Sigmoid colon (tissue), 7 donors: ENCODE results near the gene CORO2B. TPM values are rescaled to one million over a fixed set of nuclear protein-coding genes. Genes with fewer than 3 reads are reported as not detected.

Experiments
- DNase-seq: peaks from one replicate; pipeline ENCODE4 v3.0.0-alpha.2; 2019
- H3K27ac ChIP-seq, 4 donors: fragments of 200-600 bp; sonication (generic); one replicate each; pipeline ENCODE4 v1.5.1; 2016 to 2019; ENCODE audit warnings: mild to moderate bottlenecking in 1 of 4
- H3K27me3 ChIP-seq, 3 donors: fragments of 200-600 bp; sonication (generic); one replicate each; pipeline ENCODE4 v1.5.1; 2019; ENCODE audit warnings: mild to moderate bottlenecking in 1 of 3
- H3K36me3 ChIP-seq, 4 donors: fragments of 200-600 bp; sonication (generic); one replicate each; pipeline ENCODE4 v1.5.1; 2016 to 2019
- H3K4me1 ChIP-seq, 4 donors: fragments of 200-600 bp; sonication (generic); one replicate each; pipeline ENCODE4 v1.5.1; 2017 to 2019
- H3K4me3 ChIP-seq, 4 donors: fragments of 200-600 bp; sonication (generic); one replicate each; pipeline ENCODE4 v1.5.1; 2017 to 2019; ENCODE audit warnings: mild to moderate bottlenecking in 2 of 4, moderate library complexity in 1 of 4
- H3K9me3 ChIP-seq, 4 donors: fragments of 200-600 bp in 3 of 4; sonication (generic) in 3 of 4; one replicate each; pipeline versions ENCODE4 v1.5.1 to v1.6.1; 2013 to 2019
- CTCF ChIP-seq, 4 experiments: fragments of 450-650 bp in 3 of 4; fragments of 200-600 bp in 1 of 4; IDR thresholded peaks; one replicate each; pipeline ENCODE4 v1.5.1; 2016 to 2019; ENCODE audit warnings: antibody characterized with exemption in 4 of 4, mild to moderate bottlenecking in 3 of 4, moderate library complexity in 2 of 4
- EP300 ChIP-seq, 4 donors: sonication (generic); formaldehyde crosslinking; IDR thresholded peaks; one replicate each; pipeline ENCODE4 v1.6.1; 2017; ENCODE audit warnings: antibody characterized with exemption in 4 of 4
- POLR2A ChIP-seq, 2 donors: fragments of 450-650 bp; IDR thresholded peaks; one replicate each; pipeline ENCODE4 v1.6.1; 2016; ENCODE audit warnings: antibody characterized with exemption in 2 of 2, mild to moderate bottlenecking in 2 of 2, moderate library complexity in 2 of 2
- POLR2AphosphoS5 ChIP-seq, 4 donors: sonication (generic); formaldehyde crosslinking; IDR thresholded peaks; one replicate each; pipeline ENCODE4 v1.6.1; 2017; ENCODE audit warnings: antibody characterized with exemption in 4 of 4
- WGBS, 2 donors: extraction: QIAGEN DNeasy Blood & Tissue Kit; methylation state at CpG; one replicate each; pipeline ENCODE4 v1.1.7; 2013; 5-methylcytosine and 5-hydroxymethylcytosine counted together
- intact Hi-C: fragments of 100-400 bp; cut with DNase I; formaldehyde crosslinking; loops from one replicate; pipeline ENCODE4 v1.15.1; 2023
- polyA plus RNA-seq, 3 donors: library from polyadenylated mRNA; stranded (reverse); fragments of 200-250 nt; gene quantifications; one replicate each; pipeline ENCODE4 v1.2.3, GENCODE V29; 2013
- total RNA-seq, 4 donors: library from RNA; depleted of rRNA; stranded (reverse); fragments of >200 nt; gene quantifications; one replicate each; pipeline ENCODE4 v1.1.0, GENCODE V29; 2016
- donor health status: healthy with polysubstance abuse.
- donor health status: Bipolar disorder and iron deficiency.
- donor health status: healthy.

The CORO2B gene
- total and polyA plus RNA-seq, 7 donors = 0.46 to 3.9 (median 3.1) TPM

GRCh38 chr15:68589783-68590710 is 11.3 kb downstream of the CORO2B start:
- Histone ChIP-seq H3K9me3 (no peaks in the 10 kb centered on the region), H3K27ac (peak overlapping the region in 3 of 4 donors; percentile 2 to 57 (median 18)), H3K4me3 (no peak overlapping the region), H3K4me1 (peaks cover 0 to 52% (median 10%) of the 10 kb centered on the region in 4 donors), H3K27me3 (no peaks in the 10 kb centered on the region), H3K36me3 (no peaks in the 10 kb centered on the region)
- DNase-seq = no peak
- intact Hi-C loops = loop anchor here (5.0 kb wide), 1 partner anchor 42 kb away; no protein-coding TSS in a partner anchor
- no peak for TF ChIP-seq POLR2AphosphoS5 (IDR thresholded peaks at IDR 0.05)
- TF ChIP-seq EP300 (IDR thresholded peaks at IDR 0.05) = no peak
- TF ChIP-seq POLR2A (IDR thresholded peaks at IDR 0.05) = no peak
- TF ChIP-seq CTCF (IDR thresholded peaks at IDR 0.05) = no peak
- WGBS, 2 donors = 90 to 91% methylated on average over 15 of the region's 15 CpGs

- no peak overlapping the region for H3K4me3 ChIP-seq
- WGBS, 2 donors = 88 to 91% methylated on average over 9 of the region's 9 CpGs
- H3K9me3 ChIP-seq = no peaks in the 10 kb centered on the region
- H3K27me3 ChIP-seq = no peaks in the 10 kb centered on the region
- DNase-seq = no peak
- H3K36me3 ChIP-seq = no peaks in the 10 kb centered on the region
- TF ChIP-seq EP300 (IDR thresholded peaks at IDR 0.05) = no peak
- H3K4me1 ChIP-seq = peaks cover 0 to 54% (median 10%) of the 10 kb centered on the region in 4 donors
- peak overlapping the region in 1 of 4 donors; percentile 57 for H3K27ac ChIP-seq
- intact Hi-C loops = loop anchor here (5.0 kb wide), 1 partner anchor 41 kb away; no protein-coding TSS in a partner anchor
Measured at GRCh38 chr15:68590721-68591389, 12.1 kb downstream of the CORO2B start.

- no peak overlapping the region for H3K4me3 ChIP-seq
- no peaks in the 10 kb centered on the region for H3K9me3 ChIP-seq
- no peak for TF ChIP-seq CTCF (IDR thresholded peaks at IDR 0.05)
- TF ChIP-seq EP300 (IDR thresholded peaks at IDR 0.05) = no peak
- TF ChIP-seq POLR2A (IDR thresholded peaks at IDR 0.05) = no peak
- no peak for TF ChIP-seq POLR2AphosphoS5 (IDR thresholded peaks at IDR 0.05)
- H3K36me3 ChIP-seq = no peaks in the 10 kb centered on the region
- DNase-seq = no peak
- peaks cover 0 to 54% (median 10%) of the 10 kb centered on the region in 4 donors for H3K4me1 ChIP-seq
- 91 to 92% methylated on average over 4 of the region's 4 CpGs for WGBS, 2 donors
- H3K27me3 ChIP-seq = no peaks in the 10 kb centered on the region
- intact Hi-C loops = loop anchor here (5.0 kb wide), 1 partner anchor 40 kb away; no protein-coding TSS in a partner anchor
- no peak overlapping the region for H3K27ac ChIP-seq
Measured at GRCh38 chr15:68592054-68592453, 13.3 kb downstream of the CORO2B start.

- peaks cover 0 to 54% (median 10%) of the 10 kb centered on the region in 4 donors for H3K4me1 ChIP-seq
- H3K9me3 ChIP-seq = no peaks in the 10 kb centered on the region
- WGBS, 2 donors = 87 to 89% methylated on average over 3 of the region's 3 CpGs
- TF ChIP-seq POLR2A (IDR thresholded peaks at IDR 0.05) = no peak
- TF ChIP-seq CTCF (IDR thresholded peaks at IDR 0.05) = no peak
- TF ChIP-seq EP300 (IDR thresholded peaks at IDR 0.05) = peak in 1 of 4 donors; percentile 86
- TF ChIP-seq POLR2AphosphoS5 (IDR thresholded peaks at IDR 0.05) = peak in 2 of 4 donors; percentile 29 to 79
- peak overlapping the region in 1 of 4 donors; percentile 18 for H3K27ac ChIP-seq
- no peak for DNase-seq
- no peaks in the 10 kb centered on the region for H3K36me3 ChIP-seq
- H3K4me3 ChIP-seq = no peak overlapping the region
- intact Hi-C loops = loop anchor here (5.0 kb wide), 1 partner anchor 40 kb away; no protein-coding TSS in a partner anchor
- no peaks in the 10 kb centered on the region for H3K27me3 ChIP-seq
Measured at GRCh38 chr15:68592544-68592943, 13.8 kb downstream of the CORO2B start.

- Histone ChIP-seq H3K27me3 (no peaks in the 10 kb centered on the region), H3K4me1 (peaks cover 0 to 59% (median 13%) of the 10 kb centered on the region in 4 donors), H3K27ac (no peak overlapping the region), H3K36me3 (no peaks in the 10 kb centered on the region), H3K9me3 (no peaks in the 10 kb centered on the region), H3K4me3 (no peak overlapping the region)
- DNase-seq = no peak
- TF ChIP-seq CTCF (IDR thresholded peaks at IDR 0.05) = no peak
- TF ChIP-seq POLR2AphosphoS5 (IDR thresholded peaks at IDR 0.05) = no peak
- WGBS, 2 donors = 39 to 68% methylated on average over 1 of the region's 1 CpG
- intact Hi-C loops = loop anchor here (5.0 kb wide), 1 partner anchor 39 kb away; no protein-coding TSS in a partner anchor
Measured at GRCh38 chr15:68593341-68593740, 14.5 kb downstream of the CORO2B start.
